NB4 (cell line): Measurements from ENCODE around the gene CERKL.

Experiments
- DNase-seq: peaks from one replicate; pipeline ENCODE4 v3.0.0; 2010; ENCODE audit warnings: low read depth
- H3K4me3 ChIP-seq: one replicate; pipeline ENCODE4 v1.5.1; 2011; ENCODE audit warnings: mild to moderate bottlenecking, low read depth, low read length, moderate library complexity
- CTCF ChIP-seq: IDR thresholded peaks from one replicate; pipeline ENCODE4 v1.5.1; 2012; ENCODE audit warnings: low read depth, low read length
- MAX ChIP-seq: IDR thresholded peaks from 2 replicates; pipeline ENCODE4 v1.6.1; 2011; ENCODE audit warnings: low read depth, low read length
- MYC ChIP-seq: IDR thresholded peaks from 2 replicates; pipeline ENCODE4 v1.6.1; 2011; ENCODE audit warnings: low read depth, low read length
- POLR2A ChIP-seq: IDR thresholded peaks from 2 replicates; pipeline ENCODE4 v1.6.1; 2011; ENCODE audit warnings: mild to moderate bottlenecking; ENCODE audit not compliant: insufficient read length; ENCODE audit errors: extremely low read depth

Gene CERKL

GRCh38 chr2:181527058-181527457 lies 129.8 kb downstream of the CERKL start:
- TF ChIP-seq POLR2A (no peak), CTCF (no peak), MAX (no peak), MYC (no peak)
- H3K4me3 ChIP-seq: no peak overlapping the region
- no peak for DNase-seq

- TF ChIP-seq POLR2A (no peak), CTCF (no peak), MAX (no peak), MYC (no peak)
- no peak overlapping the region for H3K4me3 ChIP-seq
- DNase-seq: no peak
These were observed 130.9 kb downstream of the CERKL start for GRCh38 chr2:181526014-181526413.

GRCh38 chr2:181523756-181524155 lies 133.1 kb downstream of the CERKL start:
- no peak for TF ChIP-seq MAX
- no peak for TF ChIP-seq CTCF
- no peak for TF ChIP-seq POLR2A
- TF ChIP-seq MYC: no peak
- no peak for DNase-seq
- H3K4me3 ChIP-seq: no peak overlapping the region

- TF ChIP-seq CTCF (no peak), MYC (no peak), POLR2A (no peak), MAX (no peak)
- H3K4me3 ChIP-seq: no peak overlapping the region
- no peak for DNase-seq
These were observed 136.7 kb downstream of the CERKL start for GRCh38 chr2:181520253-181520652.

- H3K4me3 ChIP-seq: no peak overlapping the region
- no peak for DNase-seq
- TF ChIP-seq MAX (no peak), MYC (no peak), CTCF (no peak), POLR2A (no peak)
These were observed 139.1 kb downstream of the CERKL start for GRCh38 chr2:181517685-181518301.

GRCh38 chr2:181516992-181517391 lies 139.9 kb downstream of the CERKL start:
- no peak for DNase-seq
- no peak overlapping the region for H3K4me3 ChIP-seq
- TF ChIP-seq MAX (no peak), CTCF (no peak), POLR2A (no peak), MYC (no peak)
